Activated CD4-positive, alpha-beta T cell treated with anti-CD3 and anti-CD28 coated beads, Interleukin-2, amount 50 U/mL, for 48 hours (primary cell): ENCODE measurements around the gene LSM7.
"Not testable (repeated sequence)": the region's sequence is repeated elsewhere in the genome, so short reads cannot be mapped to it uniquely, and the experiment has no call there.

ENCODE experiments used
- DNase-seq, 2 experiments: peaks; one replicate each; pipeline ENCODE4 v3.0.0-alpha.2; 2020

The LSM7 gene

DNA sequence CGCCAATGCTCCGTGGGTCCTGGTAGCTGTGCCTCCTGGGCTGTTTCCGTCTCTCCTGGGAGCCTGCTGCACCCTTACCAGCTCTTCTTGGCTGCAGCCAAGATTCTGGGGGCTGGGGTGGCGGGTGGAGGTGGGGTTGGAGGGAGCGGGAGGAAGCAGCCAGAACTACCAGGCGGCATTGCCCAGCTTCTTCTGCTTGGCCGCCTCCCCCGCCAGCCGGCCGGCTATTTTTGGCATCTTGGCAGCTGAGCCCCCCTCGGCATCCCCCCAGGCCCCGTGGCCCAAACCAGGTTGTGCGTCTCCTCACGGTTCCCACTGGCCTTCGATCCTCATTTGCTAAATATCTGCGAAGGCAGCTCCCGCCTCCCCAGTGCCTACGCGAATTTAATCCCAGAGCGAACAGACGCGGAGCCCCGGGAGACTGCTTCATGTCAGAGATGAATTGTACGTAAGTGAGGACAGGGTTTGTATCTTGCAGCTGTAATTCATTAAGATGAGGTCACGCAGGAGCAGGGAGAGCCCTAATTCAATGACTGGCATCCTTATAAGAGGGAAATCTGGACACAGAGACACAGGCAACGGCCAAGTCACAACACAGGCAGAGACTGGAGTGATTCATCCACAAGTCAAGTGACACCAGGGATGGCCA, 33.6 kb downstream of the LSM7 start:
- DNase-seq = no peak

DNA sequence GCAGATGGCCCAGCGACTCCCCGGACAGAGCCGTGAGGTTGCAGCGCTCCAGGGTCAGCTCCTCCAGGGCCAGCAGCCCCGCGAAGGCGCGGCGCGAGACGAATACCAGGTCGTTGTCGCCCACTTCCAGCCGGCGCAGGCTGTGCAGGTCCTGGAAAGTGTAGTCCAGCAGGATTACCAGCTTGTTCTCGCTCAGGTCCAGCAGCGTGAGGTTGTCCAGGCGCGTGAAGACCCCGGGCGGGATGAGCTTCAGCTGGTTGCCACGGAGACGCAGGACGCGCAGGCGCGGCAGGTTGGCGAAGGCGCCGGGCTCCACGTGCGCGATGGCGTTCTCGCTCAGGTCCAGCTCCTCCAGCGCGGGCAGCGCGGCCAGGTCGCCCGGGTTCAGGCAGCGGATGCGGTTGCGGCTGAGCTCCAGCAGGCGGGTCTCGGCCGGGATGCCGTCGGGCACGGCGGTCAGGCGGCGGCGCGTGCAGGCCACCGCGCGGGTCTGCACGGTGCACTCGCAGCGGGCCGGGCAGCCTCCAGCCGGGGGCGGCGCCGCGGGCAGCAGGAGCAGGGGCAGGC, 37.1 kb downstream of the LSM7 start:
- DNase-seq = no peak

DNA sequence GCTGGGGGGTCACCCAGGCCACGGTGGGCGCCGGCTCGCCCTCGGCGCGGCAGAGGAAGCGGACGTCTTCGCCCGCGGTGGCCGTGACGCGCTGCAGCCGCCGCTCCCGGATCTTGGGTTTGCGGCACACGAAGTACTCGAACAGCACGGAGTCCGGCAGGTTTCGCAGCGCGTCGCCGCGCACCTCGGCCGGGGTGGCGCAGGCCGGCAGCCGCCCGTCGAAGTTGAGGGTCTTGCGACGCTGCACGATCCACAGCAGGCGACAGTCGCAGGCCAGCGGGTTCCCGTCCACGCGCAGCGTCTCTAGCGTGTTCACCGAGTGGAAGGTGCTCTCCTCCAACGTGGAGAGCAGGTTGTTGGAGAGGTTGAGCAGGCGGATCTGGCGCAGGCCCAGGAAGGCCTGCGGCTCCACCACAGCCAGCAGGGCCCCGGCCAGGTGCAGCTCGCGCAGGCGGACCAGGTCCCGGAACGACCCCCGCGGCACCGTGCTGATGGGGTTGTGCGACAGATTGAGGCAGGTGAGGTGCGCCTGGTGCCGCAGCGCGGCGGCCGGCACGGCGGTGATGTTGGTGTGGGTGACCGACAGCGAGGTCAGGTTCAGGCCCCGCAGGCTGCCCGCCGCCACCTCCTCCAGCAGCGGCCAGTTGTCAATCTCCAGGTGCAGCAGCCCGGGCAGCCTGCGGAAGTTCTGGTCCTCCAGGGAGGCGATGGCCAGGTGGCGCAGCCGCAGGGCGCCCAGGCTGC, 37.8 kb downstream of the LSM7 start:
- DNase-seq = peak; percentile 28 to 29

DNA sequence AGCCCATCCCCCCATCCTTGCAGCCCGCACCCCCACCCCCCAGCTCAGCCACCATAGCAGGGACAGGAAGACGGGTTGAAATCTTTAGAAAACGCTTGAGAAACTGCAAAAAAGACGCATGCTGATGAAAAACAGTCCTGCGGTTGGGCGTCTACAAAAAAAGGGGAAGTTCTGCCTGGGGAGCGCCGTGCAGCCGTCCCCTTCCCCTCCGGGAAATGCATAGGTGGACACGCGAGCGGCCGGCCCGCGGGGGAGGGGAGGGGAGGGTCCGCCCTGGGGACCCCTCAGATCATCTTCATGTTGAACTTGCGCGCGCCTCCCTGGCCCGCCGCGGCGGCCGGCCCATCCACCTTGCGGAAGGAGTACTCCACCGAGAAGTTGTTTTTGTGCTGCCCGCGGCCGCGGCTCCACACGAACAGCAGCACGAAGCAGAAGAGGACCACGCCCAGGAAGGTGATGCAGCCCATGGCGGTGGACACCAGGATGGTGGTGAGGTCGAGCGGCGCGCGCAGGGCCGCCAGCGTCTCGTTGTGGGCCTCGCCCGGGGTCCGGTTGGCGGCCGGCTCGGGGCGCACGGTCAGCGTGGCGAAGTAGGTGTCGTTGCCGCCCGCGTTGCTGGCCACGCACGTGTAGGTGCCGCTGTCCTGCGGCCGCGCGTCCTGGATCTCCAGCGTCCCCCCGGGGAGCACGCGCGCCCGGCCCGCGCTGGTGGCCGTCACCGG, 38.5 kb downstream of the LSM7 start:
- DNase-seq = peak; percentile 57 to 61

- no peak for DNase-seq
Observed at GRCh38 chr19:2288818-2289713, 39.3 kb downstream of the LSM7 start.

DNA sequence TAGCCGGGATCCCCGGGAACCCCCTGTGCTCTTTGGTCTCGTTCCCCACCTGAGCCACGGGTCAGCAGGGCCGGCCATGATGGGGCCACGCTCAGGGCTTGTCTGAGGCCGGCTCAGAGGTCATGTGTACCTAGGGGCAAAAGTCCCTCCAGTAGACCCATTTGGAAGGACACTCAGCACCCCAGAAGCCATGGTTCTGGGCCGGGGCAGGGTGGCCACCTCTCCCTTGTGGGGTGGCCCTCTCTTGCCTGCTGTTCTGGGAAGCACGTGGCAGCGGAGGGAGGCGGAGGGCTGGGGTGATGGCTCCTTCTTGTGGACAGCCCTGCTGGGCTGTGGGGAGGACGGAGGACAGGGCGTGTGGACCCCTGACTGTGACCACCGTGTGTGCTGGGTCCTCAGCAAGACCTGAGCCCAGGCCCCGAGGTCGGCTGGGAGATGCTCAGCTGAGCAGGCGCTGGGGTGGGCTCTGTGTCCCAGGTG, 40.0 kb downstream of the LSM7 start:
- no peak for DNase-seq

DNA sequence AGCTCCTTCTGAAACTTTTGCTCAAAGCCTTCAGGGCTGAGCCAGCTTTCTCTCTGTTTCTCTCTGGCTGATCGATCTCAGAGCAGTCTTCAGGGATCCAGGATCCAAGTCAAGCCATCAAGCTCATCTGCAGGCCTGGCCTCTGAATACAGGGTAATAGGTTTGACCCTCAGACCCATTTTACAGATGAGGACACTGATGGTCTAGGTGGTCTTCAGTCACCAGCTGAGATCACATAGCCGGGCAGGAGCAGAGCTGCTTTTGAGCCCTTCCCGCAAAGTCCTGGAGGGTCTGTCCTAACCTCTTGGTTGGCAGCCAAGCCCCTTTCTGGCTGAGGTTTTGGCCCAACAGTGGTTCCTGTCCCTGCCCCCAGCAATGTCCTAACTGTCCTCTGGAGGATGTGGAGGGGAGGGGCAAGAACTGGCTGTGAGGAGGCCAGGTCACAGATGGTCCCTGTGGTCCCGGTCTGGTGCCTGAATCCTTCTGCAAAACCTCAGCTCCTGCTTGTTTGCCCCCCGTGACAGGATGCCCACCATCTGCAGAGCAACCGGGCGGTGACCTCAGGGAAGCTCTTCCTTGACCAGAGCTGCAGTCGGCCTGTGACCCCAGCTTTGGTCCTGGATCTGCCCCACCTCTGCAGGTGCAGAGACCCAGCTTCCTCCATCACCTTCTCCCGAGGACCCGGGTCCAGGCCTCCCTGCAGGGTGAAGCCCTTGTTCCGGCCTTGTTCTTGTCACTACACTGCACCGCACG, 40.6 kb downstream of the LSM7 start:
- no peak for DNase-seq

DNA sequence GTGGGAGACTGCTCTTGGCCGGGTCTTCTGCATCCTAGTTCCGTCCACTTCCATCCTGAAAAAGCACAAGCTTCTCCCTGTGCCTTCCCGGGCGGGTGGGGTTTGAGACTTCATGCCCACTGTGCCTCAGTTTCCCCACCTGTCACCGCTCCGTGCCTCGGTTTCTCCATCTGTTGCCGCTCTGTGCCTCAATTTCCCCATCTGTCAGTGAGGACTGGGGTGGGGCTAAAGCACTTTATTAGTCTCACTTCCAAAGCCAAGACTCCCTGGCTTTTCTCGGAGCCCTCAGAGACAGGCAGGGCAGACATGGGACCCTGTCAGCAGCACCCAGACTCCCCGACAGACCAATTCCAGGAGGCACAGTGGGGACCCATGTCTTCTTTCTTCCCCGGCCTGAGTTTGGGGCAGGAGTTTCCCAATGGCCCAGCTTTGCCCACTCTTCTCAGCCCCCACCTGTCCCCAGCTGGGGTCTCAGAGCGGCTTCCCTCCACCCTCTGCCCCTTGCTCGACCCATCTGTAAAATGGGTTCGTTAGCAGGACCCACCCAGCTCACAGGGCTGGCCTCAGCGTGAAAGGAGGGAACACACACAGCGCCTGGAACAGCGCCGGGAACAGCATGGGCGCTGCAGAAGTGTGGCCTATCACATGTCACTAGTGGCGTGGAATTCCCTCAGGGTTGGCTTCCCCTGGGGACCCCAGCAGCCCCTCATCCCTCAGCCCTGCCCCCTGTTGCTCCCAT, 41.8 kb downstream of the LSM7 start:
- DNase-seq = no peak

- no peak for DNase-seq
Observed at GRCh38 chr19:2283835-2284507, 44.4 kb downstream of the LSM7 start.

- DNase-seq = no peak
Observed at GRCh38 chr19:2282862-2283237, 45.5 kb downstream of the LSM7 start.

GRCh38 chr19:2282062-2282861, 46.1 kb downstream of the LSM7 start, which contains the start of gene PEAK3:
PEAK3 (minus strand) TSS chr19:2282175; CDS start chr19:2280931, 1,244 bp downstream.
- no peak for DNase-seq

GRCh38 chr19:2281265-2282061, 46.9 kb downstream of the LSM7 start:
- not testable (repeated sequence) for DNase-seq

DNA sequence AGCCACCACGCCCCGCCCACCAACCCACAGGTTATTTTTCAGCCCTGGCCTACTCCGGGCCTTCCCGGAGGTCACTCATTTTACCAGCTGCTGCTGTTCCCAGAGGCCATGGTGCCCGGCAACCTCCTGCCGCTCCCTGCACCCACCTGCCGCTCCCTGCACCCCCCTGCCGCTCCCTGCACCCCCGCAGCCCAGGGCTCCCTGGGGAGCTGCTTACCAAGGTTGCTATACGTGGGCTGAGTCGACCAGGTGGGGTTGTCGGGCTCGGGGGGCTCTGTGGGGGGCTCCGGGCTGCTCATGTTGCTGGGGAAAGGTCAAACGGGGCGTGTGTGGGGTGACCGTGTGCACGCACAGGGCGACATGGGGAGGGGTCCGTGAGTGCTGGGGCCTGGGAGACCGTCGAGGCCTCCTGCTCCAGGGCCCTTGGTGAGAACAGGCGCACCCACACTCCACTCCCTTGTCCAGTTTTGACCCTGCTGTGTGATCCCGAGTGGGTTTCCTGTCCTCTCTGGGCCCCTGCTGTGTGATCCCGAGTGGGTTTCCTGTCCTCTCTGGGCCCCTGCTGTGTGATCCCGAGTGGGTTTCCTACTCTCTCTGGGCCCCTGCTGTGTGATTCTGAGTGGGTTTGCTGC, 47.6 kb downstream of the LSM7 start:
- DNase-seq = no peak

- no peak for DNase-seq
Observed at GRCh38 chr19:2278459-2279158, 49.8 kb downstream of the LSM7 start.

- no peak for DNase-seq
Observed at GRCh38 chr19:2277138-2277537, 51.2 kb downstream of the LSM7 start.

GRCh38 chr19:2276429-2276986, 51.9 kb downstream of the LSM7 start:
- DNase-seq = no peak
